Fibroblast of gingiva (primary cell): Measurements from ENCODE around the gene CHRM4.
"Not testable (repeated sequence)": the region's sequence is repeated elsewhere in the genome, so short reads cannot be mapped to it uniquely, and the experiment has no call there.

Source experiments
- DNase-seq: peaks from one replicate; pipeline ENCODE4 v3.0.0-alpha.2; 2011; ENCODE audit warnings: low read depth

Gene CHRM4

GRCh38 chr11:46381819-46382645 is 9.5 kb downstream of the CHRM4 start:
- DNase-seq = no peak

GRCh38 chr11:46381048-46381818 is 10.3 kb downstream of the CHRM4 start, which contains the start of gene MDK:
MDK (plus strand) TSS chr11:46381669; CDS start chr11:46382058, 389 bp downstream.
- no peak for DNase-seq

- no peak for DNase-seq
Observed at GRCh38 chr11:46380340-46381047, 11.1 kb downstream of the CHRM4 start.

- not testable (repeated sequence) for DNase-seq
Observed at GRCh38 chr11:46379482-46380293, 11.9 kb downstream of the CHRM4 start.

- DNase-seq = no peak
Observed at GRCh38 chr11:46378811-46379481, 12.6 kb downstream of the CHRM4 start.

- no peak for DNase-seq
Observed at GRCh38 chr11:46378296-46378695, 13.3 kb downstream of the CHRM4 start.

GRCh38 chr11:46377831-46378230 is 13.7 kb downstream of the CHRM4 start:
- DNase-seq = no peak

- DNase-seq = no peak
Observed at GRCh38 chr11:46377290-46377689, 14.3 kb downstream of the CHRM4 start.

- DNase-seq = no peak
Observed at GRCh38 chr11:46376258-46377050, 15.1 kb downstream of the CHRM4 start.

GRCh38 chr11:46375392-46376101 is 16.0 kb downstream of the CHRM4 start:
- DNase-seq = no peak

- no peak for DNase-seq
Observed at GRCh38 chr11:46374815-46375214, 16.8 kb downstream of the CHRM4 start.

GRCh38 chr11:46373787-46374740 is 17.5 kb downstream of the CHRM4 start:
- no peak for DNase-seq

GRCh38 chr11:46372501-46372900 is 19.1 kb downstream of the CHRM4 start:
- not testable (repeated sequence) for DNase-seq

GRCh38 chr11:46372086-46372485 is 19.5 kb downstream of the CHRM4 start:
- DNase-seq = no peak

GRCh38 chr11:46371262-46371661 is 20.3 kb downstream of the CHRM4 start:
- not testable (repeated sequence) for DNase-seq

- no peak for DNase-seq
Observed at GRCh38 chr11:46370253-46370652, 21.3 kb downstream of the CHRM4 start.

- DNase-seq = peak; percentile 55
Observed at GRCh38 chr11:46369458-46370152, 22.0 kb downstream of the CHRM4 start.

GRCh38 chr11:46367916-46368267 is 23.7 kb downstream of the CHRM4 start:
- DNase-seq = no peak
